B cell (primary cell): ENCODE results near the gene POLR1E. TPM values are rescaled to one million over a fixed set of nuclear protein-coding genes. Genes with fewer than 3 reads are reported as not detected.

Experiments
- ATAC-seq: fragments of 200-7000 bp; cut with Tn5 transposase; one replicate; pipeline ENCODE4 v1.10.0; 2021; ENCODE audit warnings: low read depth, mild to moderate bottlenecking, moderate number of reproducible peaks, moderate library complexity
- CTCF ChIA-PET: fragments of 350-600 bp; sonication (Branson Sonifier 250); formaldehyde crosslinking; loops from one replicate; lab custom pipeline; 2021; ENCODE audit warnings: antibody characterized with exemption, inconsistent platforms; lab: Charles Lee
- POLR2A ChIA-PET: fragments of 350-600 bp; sonication (Branson Sonifier 250); formaldehyde crosslinking; loops from one replicate; lab custom pipeline; 2021; ENCODE audit warnings: antibody characterized with exemption; lab: Charles Lee
- DNase-seq: peaks from one replicate; pipeline ENCODE4 v3.0.0; 2013
- H2AFZ ChIP-seq: 2 replicates; pipeline ENCODE4 v1.6.1; 2012; ENCODE audit warnings: mild to moderate bottlenecking, low read depth, low read length; ENCODE audit not compliant: insufficient read depth, poor library complexity, severe bottlenecking
- H3K27ac ChIP-seq, 2 donors: 1 replicate in 1 of 2; 2 replicates in 1 of 2; pipeline ENCODE4 v1.5.1; 2012 to 2013; ENCODE audit warnings: low read length in 2 of 2, mild to moderate bottlenecking in 2 of 2, moderate library complexity in 1 of 2
- H3K27me3 ChIP-seq, 4 experiments: fragments of 200-600 bp in 1 of 4; sonication (generic) in 1 of 4; replicated peaks in 1 of 4; 1 replicate in 2 of 4; 2 replicates in 2 of 4; pipeline versions ENCODE4 v1.6.1 to v1.7.0; 2013 to 2016; ENCODE audit warnings: low read length in 3 of 4, mild to moderate bottlenecking in 2 of 4, mixed read lengths in 1 of 4, moderate library complexity in 1 of 4; ENCODE audit not compliant: insufficient read depth in 4 of 4, control insufficient read depth in 3 of 4; ENCODE audit errors: control extremely low read depth in 1 of 4
- H3K36me3 ChIP-seq, 2 experiments: replicated peaks in 1 of 2; 1 replicate in 1 of 2; 2 replicates in 1 of 2; pipeline versions ENCODE4 v1.6.1 to v1.7.1; 2013; ENCODE audit warnings: low read length in 1 of 2; ENCODE audit not compliant: insufficient read depth in 2 of 2, control insufficient read depth in 1 of 2; ENCODE audit errors: control extremely low read depth in 1 of 2, extremely low read depth in 1 of 2
- H3K4me1 ChIP-seq, 2 donors: fragments of 200-600 bp in 1 of 2; sonication (generic) in 1 of 2; 1 replicate in 1 of 2; 2 replicates in 1 of 2; pipeline versions ENCODE4 v1.5.1 to v1.6.1; 2013 to 2017; ENCODE audit warnings: low read length in 2 of 2; ENCODE audit not compliant: control insufficient read depth in 2 of 2, insufficient read depth in 2 of 2
- H3K4me2 ChIP-seq: replicated peaks from 2 replicates; pipeline ENCODE3; 2012; ENCODE audit warnings: mild to moderate bottlenecking, low read depth, low read length; ENCODE audit not compliant: poor library complexity, severe bottlenecking
- H3K4me3 ChIP-seq, 5 experiments: fragments of 200-600 bp in 1 of 5; sonication (generic) in 1 of 5; 1 replicate in 3 of 5; 2 replicates in 2 of 5; pipeline versions ENCODE4 v1.5.1 to v1.7.0; 2011 to 2016; ENCODE audit warnings: low read length in 4 of 5, mild to moderate bottlenecking in 4 of 5, low read depth in 2 of 5, control low read depth in 1 of 5, moderate library complexity in 1 of 5; ENCODE audit not compliant: insufficient read depth in 1 of 5; ENCODE audit errors: control extremely low read depth in 1 of 5, extremely low read depth in 1 of 5
- H3K79me2 ChIP-seq: fragments of 200-600 bp; sonication (generic); one replicate; pipeline ENCODE4 v1.6.0; 2016; ENCODE audit warnings: low read length; ENCODE audit not compliant: control insufficient read depth, insufficient read depth
- H3K9ac ChIP-seq: fragments of 200-600 bp; sonication (generic); 2 replicates; pipeline ENCODE4 v1.6.1; 2017; ENCODE audit warnings: mild to moderate bottlenecking, low read length, moderate library complexity
- H3K9me3 ChIP-seq, 3 donors: one replicate each; pipeline versions ENCODE4 v1.6.1 to v1.7.1; 2013; ENCODE audit warnings: low read length in 2 of 3; ENCODE audit not compliant: control insufficient read depth in 2 of 3, insufficient read depth in 1 of 3; ENCODE audit errors: control extremely low read depth in 1 of 3
- H4K20me1 ChIP-seq: 2 replicates; pipeline ENCODE4 v1.6.0; 2012; ENCODE audit warnings: mild to moderate bottlenecking, low read length; ENCODE audit not compliant: insufficient read depth, control insufficient read depth, poor library complexity, severe bottlenecking
- H3K27ac Mint-ChIP-seq: one replicate; pipeline ENCODE4 v1.8.0; 2021; ENCODE audit warnings: mixed read lengths
- H3K27me3 Mint-ChIP-seq: one replicate; pipeline ENCODE4 v1.8.0; 2021; ENCODE audit warnings: mixed read lengths
- H3K4me1 Mint-ChIP-seq: one replicate; pipeline ENCODE4 v1.8.0; 2021; ENCODE audit warnings: mixed read lengths
- H3K4me3 Mint-ChIP-seq: one replicate; pipeline ENCODE4 v1.8.0; 2021; ENCODE audit warnings: mixed read lengths
- H3K9me3 Mint-ChIP-seq: one replicate; pipeline ENCODE4 v1.8.0; 2022; ENCODE audit warnings: mixed read lengths; ENCODE audit not compliant: insufficient read depth
- CTCF ChIP-seq: fragments of 200-600 bp; IDR thresholded peaks from one replicate; pipeline ENCODE4 v1.8.0; 2022; ENCODE audit warnings: antibody characterized with exemption, mild to moderate bottlenecking
- EZH2 ChIP-seq: IDR thresholded peaks from 2 replicates; pipeline ENCODE4 v1.6.1; 2012; ENCODE audit warnings: borderline replicate concordance, low read depth, mild to moderate bottlenecking, moderate library complexity, low read length; ENCODE audit not compliant: insufficient read depth, poor library complexity, severe bottlenecking
- WGBS: methylation state at CpG from one replicate; pipeline ENCODE4 v1.1.5; 2013; ENCODE audit warnings: missing lambda C conversion rate; ENCODE audit not compliant: insufficient coverage; 5-methylcytosine and 5-hydroxymethylcytosine counted together
- intact Hi-C: fragments of 100-400 bp; cut with micrococcal nuclease; formaldehyde crosslinking; loops from one replicate; pipeline ENCODE4 v1.10.0; 2022
- polyA plus RNA-seq: library from polyadenylated mRNA; depleted of rRNA; stranded (reverse); fragments of >200 nt; gene quantifications from 2 replicates; pipeline ENCODE4 v1.2.3, GENCODE V29; 2012
- total RNA-seq, 2 donors: library from RNA; stranded (reverse); fragments of 120-200 nt in 1 of 2; gene quantifications; 1 replicate in 1 of 2; 2 replicates in 1 of 2; pipeline versions ENCODE4 v1.2.3 to v1.2.4, GENCODE V29; 2013 to 2022

The POLR1E gene
- total and polyA plus RNA-seq, 2 donors (not counting 1 experiment from before 2014, with no cell fraction given) = 11.6 to 31.0 TPM

DNA sequence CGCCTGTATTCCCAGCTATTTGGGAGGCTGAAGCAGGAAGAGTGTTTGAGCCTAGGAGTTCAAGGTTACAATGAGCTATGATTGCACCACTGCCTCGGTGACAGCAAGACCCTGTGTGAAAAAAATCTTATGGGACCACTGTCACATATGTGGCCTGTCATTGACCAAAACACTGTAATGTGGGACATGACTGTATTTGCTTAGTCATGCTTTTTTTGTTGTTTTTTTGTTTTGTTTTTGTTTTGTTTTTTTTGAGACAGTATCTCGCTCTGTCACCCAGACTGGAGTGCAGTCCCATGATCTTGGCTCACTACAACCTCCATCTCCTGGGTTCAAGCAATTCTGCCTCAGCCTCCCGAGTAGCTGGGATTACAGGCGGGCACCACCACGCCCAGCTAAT, 13.5 kb downstream of the POLR1E start:
- Mint-ChIP-seq H3K27ac (no peak overlapping the region), H3K9me3 (no peaks in the 10 kb centered on the region), H3K4me3 (no peak overlapping the region), H3K4me1 (no peaks in the 10 kb centered on the region), H3K27me3 (no peaks in the 10 kb centered on the region)
- Histone ChIP-seq H3K27me3 (no peaks in the 10 kb centered on the region), H3K4me2 (no peak overlapping the region), H2AFZ (no peak overlapping the region), H3K27ac (no peak overlapping the region), H4K20me1 (no peaks in the 10 kb centered on the region), H3K9me3 (no peaks in the 10 kb centered on the region), H3K4me1 (no peaks in the 10 kb centered on the region), H3K36me3 (peaks cover 15 to 84% of the 10 kb centered on the region in 2 experiments), H3K79me2 (no peaks in the 10 kb centered on the region), H3K4me3 (no peak overlapping the region), H3K9ac (no peak overlapping the region)
- POLR2A ChIA-PET = interaction anchor here (0.7 kb wide), 1 partner anchor 154 kb away, joined by 3 read pairs; no protein-coding TSS in a partner anchor
- no peak for TF ChIP-seq EZH2
- no peak for TF ChIP-seq CTCF
- CTCF ChIA-PET = no interaction called here
- WGBS = 100% methylated on average over 3 of the region's 6 CpGs
- DNase-seq (no peak), ATAC-seq (no peak)
- intact Hi-C loops = no loop called here

DNA sequence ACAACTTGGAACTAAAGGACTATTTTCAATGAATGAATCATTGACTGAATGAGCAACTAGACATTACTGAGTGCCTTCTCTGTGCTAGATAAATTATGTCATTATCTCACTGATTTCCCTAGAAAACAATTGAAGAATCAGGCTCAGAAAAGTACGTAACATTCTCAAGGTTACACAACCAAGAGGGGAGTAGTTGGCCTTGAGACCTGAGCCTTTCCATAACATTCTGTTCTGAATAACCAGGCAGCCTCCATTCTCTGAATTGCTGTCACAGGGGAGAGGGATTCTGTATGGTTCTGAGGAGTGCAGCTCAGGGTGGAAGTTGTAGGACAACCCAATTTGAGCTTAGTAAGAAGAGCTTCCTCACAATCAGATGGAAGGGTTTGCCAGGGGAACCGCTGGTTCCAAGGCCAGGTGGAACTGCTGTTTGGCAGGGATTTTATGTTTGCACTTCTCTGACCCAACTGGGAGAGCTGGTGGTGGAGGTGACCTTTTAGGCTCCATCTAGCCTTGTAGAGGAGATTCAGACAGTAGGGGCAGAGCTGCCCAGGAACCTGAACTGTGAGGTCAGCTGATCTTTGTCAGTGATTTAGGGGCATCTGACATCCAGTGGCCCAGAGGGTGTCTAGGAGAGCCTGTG, 16.3 kb downstream of the POLR1E start:
- H3K4me3 Mint-ChIP-seq = no peak overlapping the region
- peaks cover 2 to 69% of the 10 kb centered on the region in 2 experiments for H3K36me3 ChIP-seq

More for the DNA sequence above, 16.3 kb downstream of the POLR1E start:
- no peaks in the 10 kb centered on the region for H3K9me3 Mint-ChIP-seq
- H3K4me1 Mint-ChIP-seq = no peaks in the 10 kb centered on the region
- H3K4me1 ChIP-seq = no peaks in the 10 kb centered on the region
- H3K27me3 Mint-ChIP-seq = no peaks in the 10 kb centered on the region
- H3K27ac ChIP-seq = no peak overlapping the region
- H3K9me3 ChIP-seq = no peaks in the 10 kb centered on the region
- CTCF ChIA-PET = interaction anchor here (0.5 to 0.8 kb wide), 3 partner anchors 27 to 90 kb away, joined by 3 read pairs; no protein-coding TSS in a partner anchor
- no peak overlapping the region for H3K27ac Mint-ChIP-seq
- H3K4me3 ChIP-seq = no peak overlapping the region
- H3K4me2 ChIP-seq = no peak overlapping the region
- no peak for TF ChIP-seq EZH2
- no peak for TF ChIP-seq CTCF
- H3K79me2 ChIP-seq = no peaks in the 10 kb centered on the region
- H3K9ac ChIP-seq = no peak overlapping the region
- 100% methylated on average over 1 of the region's 2 CpGs for WGBS
- ATAC-seq (no peak), DNase-seq (no peak)
- no peaks in the 10 kb centered on the region for H4K20me1 ChIP-seq
- H3K27me3 ChIP-seq = no peaks in the 10 kb centered on the region
- no peak overlapping the region for H2AFZ ChIP-seq
- POLR2A ChIA-PET = no interaction called here
- intact Hi-C loops = no loop called here
